Smooth muscle cell (in vitro differentiated cells): ENCODE measurements around the gene YIPF2. TPM values are rescaled to one million over a fixed set of nuclear protein-coding genes. Genes with fewer than 3 reads are reported as not detected.
"Not testable (repeated sequence)": the region's sequence is repeated elsewhere in the genome, so short reads cannot be mapped to it uniquely, and the experiment has no call there.

Experiments
- DNase-seq: peaks from one replicate; lab custom pipeline; 2025; ENCODE audit not compliant: unreplicated experiment; lab: John Stamatoyannopoulos, UW
- H2AFZ ChIP-seq: fragments of 200-600 bp; sonication (generic); 2 replicates; pipeline ENCODE4 v1.6.0; 2016; ENCODE audit warnings: antibody characterized with exemption, low read depth, mild to moderate bottlenecking
- H3F3A ChIP-seq: fragments of 200-600 bp; sonication (generic); 2 replicates; pipeline ENCODE4 v1.6.0; 2017; ENCODE audit warnings: antibody characterized with exemption, low read depth
- H3K27ac ChIP-seq: fragments of 200-600 bp; sonication (generic); 2 replicates; pipeline ENCODE4 v1.5.1; 2016; ENCODE audit warnings: low read depth, mild to moderate bottlenecking
- H3K27me3 ChIP-seq: fragments of 200-600 bp; sonication (generic); 2 replicates; pipeline ENCODE4 v1.6.1; 2016; ENCODE audit warnings: low read depth, mild to moderate bottlenecking
- H3K36me3 ChIP-seq: fragments of 200-600 bp; sonication (generic); 2 replicates; pipeline ENCODE4 v1.5.1; 2016; ENCODE audit warnings: low read depth
- H3K4me1 ChIP-seq: fragments of 200-600 bp; sonication (generic); 2 replicates; pipeline ENCODE4 v1.5.1; 2016; ENCODE audit warnings: low read depth
- H3K4me2 ChIP-seq: fragments of 200-600 bp; sonication (generic); 2 replicates; pipeline ENCODE4 v1.6.0; 2016; ENCODE audit warnings: mild to moderate bottlenecking
- H3K4me3 ChIP-seq: fragments of 200-600 bp; sonication (generic); 2 replicates; pipeline ENCODE4 v1.5.1; 2016; ENCODE audit warnings: mild to moderate bottlenecking
- H3K79me2 ChIP-seq: fragments of 200-600 bp; sonication (generic); 2 replicates; pipeline ENCODE4 v1.6.0; 2016; ENCODE audit warnings: low read depth, mild to moderate bottlenecking
- H3K9ac ChIP-seq: fragments of 200-600 bp; sonication (generic); 2 replicates; pipeline ENCODE4 v1.6.0; 2016; ENCODE audit warnings: low read depth
- H3K9me3 ChIP-seq: fragments of 200-600 bp; sonication (generic); replicated peaks from 2 replicates; pipeline ENCODE4 v1.5.1; 2016; ENCODE audit warnings: low read depth
- H4K20me1 ChIP-seq: fragments of 200-600 bp; sonication (generic); 2 replicates; pipeline ENCODE4 v1.6.0; 2016; ENCODE audit warnings: low read depth
- CTCF ChIP-seq: fragments of 200-600 bp; sonication (generic); IDR thresholded peaks from 2 replicates; pipeline ENCODE4 v1.5.1; 2017; ENCODE audit warnings: borderline replicate concordance, mild to moderate bottlenecking, antibody characterized with exemption; ENCODE audit not compliant: insufficient read depth, poor library complexity, severe bottlenecking
- WGBS: methylation state at CpG from one replicate; pipeline ENCODE4 v1.1.7; 2016; ENCODE audit warnings: low lambda C conversion rate; 5-methylcytosine and 5-hydroxymethylcytosine counted together
- polyA plus RNA-seq: library from polyadenylated mRNA; unstranded; fragments of >200 nt; fragmentation: Nextera tagmentation; extraction: Ambion mirVana; gene quantifications from 2 replicates; pipeline ENCODE4 v1.2.1, GENCODE V29; 2016
- total RNA-seq: library from RNA; depleted of rRNA; stranded (reverse); fragments of >200 nt; gene quantifications from 2 replicates; pipeline ENCODE4 v1.2.3, GENCODE V29; 2014

Gene YIPF2
- total and polyA plus RNA-seq, 2 experiments from 2014 or later, result 90.6 to 106 TPM

GRCh38 chr19:10962863-10963262 lies 34.4 kb upstream of the YIPF2 start:
- no peak for DNase-seq
- peak overlapping the region; percentile 98 for H3K4me2 ChIP-seq
- H3K9me3 ChIP-seq, result no peaks in the 10 kb centered on the region
- H3K27me3 ChIP-seq, result no peaks in the 10 kb centered on the region
- no peak overlapping the region for H2AFZ ChIP-seq
- H3K79me2 ChIP-seq, result peaks cover 73% of the 10 kb centered on the region
- H3K4me3 ChIP-seq, result peak overlapping the region; percentile 100
- peaks cover 58% of the 10 kb centered on the region for H4K20me1 ChIP-seq
- H3K27ac ChIP-seq, result no peak overlapping the region
- H3F3A ChIP-seq, result no peaks in the 10 kb centered on the region
- no peak overlapping the region for H3K9ac ChIP-seq
- no peak for TF ChIP-seq CTCF
- H3K36me3 ChIP-seq, result no peaks in the 10 kb centered on the region
- 93% methylated on average over 10 of the region's 10 CpGs for WGBS
- H3K4me1 ChIP-seq, result peaks cover 4% of the 10 kb centered on the region

GRCh38 chr19:10961073-10961860 lies 32.8 kb upstream of the YIPF2 start:
- Histone ChIP-seq H3K4me1 (peaks cover 4% of the 10 kb centered on the region), H3K36me3 (no peaks in the 10 kb centered on the region), H3K9me3 (no peaks in the 10 kb centered on the region), H3K4me3 (peak overlapping the region; percentile 100), H3K4me2 (peak overlapping the region; percentile 98), H3K27ac (peak overlapping the region; percentile 76), H3K79me2 (peaks cover 57% of the 10 kb centered on the region), H3K27me3 (no peaks in the 10 kb centered on the region), H3K9ac (peak overlapping the region; percentile 87), H2AFZ (peak overlapping the region; percentile 84), H4K20me1 (peaks cover 42% of the 10 kb centered on the region), H3F3A (no peaks in the 10 kb centered on the region)
- DNase-seq, result no peak
- WGBS, result under 1% methylated on average over 28 of the region's 92 CpGs
- no peak for TF ChIP-seq CTCF

GRCh38 chr19:10960314-10961072 lies 32.1 kb upstream of the YIPF2 start, which contains the start of gene SMARCA4:
TSS of gene SMARCA4 (plus strand) at chr19:10961030. CDS start at chr19:10984152, 23,122 bp downstream.
- peak; percentile 89 for DNase-seq
- Histone ChIP-seq H2AFZ (peak within 1 kb of the TSS; percentile 84), H3K79me2 (peaks cover 49% of the 10 kb centered on the region), H3K4me1 (peaks cover 4% of the 10 kb centered on the region), H3K4me3 (peak within 1 kb of the TSS; percentile 100), H3F3A (no peaks in the 10 kb centered on the region), H3K9me3 (no peaks in the 10 kb centered on the region), H3K4me2 (peak within 1 kb of the TSS; percentile 98), H4K20me1 (peaks cover 34% of the 10 kb centered on the region), H3K9ac (peak within 1 kb of the TSS; percentile 87), H3K27ac (peak within 1 kb of the TSS; percentile 76), H3K27me3 (no peaks in the 10 kb centered on the region), H3K36me3 (no peaks in the 10 kb centered on the region)
- WGBS, result 2% methylated on average over 75 of the region's 100 CpGs
- no peak for TF ChIP-seq CTCF

- 97% methylated on average over 19 of the region's 19 CpGs for WGBS
- H3K27me3 ChIP-seq, H3K9me3 ChIP-seq, H3K4me1 ChIP-seq, H3F3A ChIP-seq, H2AFZ ChIP-seq, DNase-seq, H3K9ac ChIP-seq, H3K36me3 ChIP-seq, H3K27ac ChIP-seq: not testable (repeated sequence)
- Histone ChIP-seq H3K4me2 (peak overlapping the region; percentile 87), H4K20me1 (peaks cover 24% of the 10 kb centered on the region), H3K4me3 (peak overlapping the region; percentile 58), H3K79me2 (peaks cover 38% of the 10 kb centered on the region)
Observed at GRCh38 chr19:10959277-10959968, 31.0 kb upstream of the YIPF2 start.
